ENCODE measurements around the gene UBXN10. TPM values are rescaled to one million over a fixed set of nuclear protein-coding genes. Genes with fewer than 3 reads are reported as not detected.

The UBXN10 gene
- 0.17 TPM for total RNA-seq (2013)
- polyA plus RNA-seq = under 1 TPM; 0.16 to 0.82 (median 0.30) TPM
- polyA minus RNA-seq = 0.14 and 0.32 TPM in 2 replicates
- 0.06 to 2.5 (median 0.99) reads per million in 11 experiments for total RNA-seq

- no peaks in the 10 kb centered on the region for H3K36me3 ChIP-seq (replicated peaks in 1 of 2; ENCODE audit: control insufficient read depth in 1 of 2, insufficient read depth in 2 of 2, low read length in 2 of 2)
- H3K9me3 ChIP-seq (replicated peaks in 1 of 2; ENCODE audit: control insufficient read depth in 1 of 2, insufficient read depth in 1 of 2, low read length in 2 of 2) = no peaks in the 10 kb centered on the region
- H3K9ac ChIP-seq (ENCODE audit: insufficient read depth, low read length, poor library complexity, severe bottlenecking) = peak within 1 kb of the TSS; percentile 25
- peaks cover 56 to 70% (median 59%) of the 10 kb centered on the region in 3 donors for H3K27me3 Mint-ChIP-seq (ENCODE audit: low read depth in 3 of 3)
- no peaks in the 10 kb centered on the region for H4K20me1 ChIP-seq (ENCODE audit: insufficient read depth, low read length)
- TF ChIP-seq CTCF (IDR thresholded peaks at IDR 0.05) = no peak
- no peak for DNase-seq
- H3K79me2 ChIP-seq (ENCODE audit: insufficient read depth, low read length) = no peaks in the 10 kb centered on the region
- H3K36me3 Mint-ChIP-seq = peaks cover 0 to 5% of the 10 kb centered on the region in 2 donors
- peak within 1 kb of the TSS; percentile 0 to 79 (median 51) for H3K27ac Mint-ChIP-seq
- peak within 1 kb of the TSS in 1 of 2 donors; percentile 22 for H3K27ac ChIP-seq (ENCODE audit: low read depth in 1 of 2, low read length in 2 of 2)
- peaks cover 0 to 10% (median 4%) of the 10 kb centered on the region in 7 donors for H3K9me3 Mint-ChIP-seq
- peak within 1 kb of the TSS; percentile 52 to 80 for H3K4me3 Mint-ChIP-seq
- H2AFZ ChIP-seq (ENCODE audit: insufficient read depth, low read depth, low read length, poor library complexity, severe bottlenecking) = no peak within 1 kb of the TSS
- H3K4me1 Mint-ChIP-seq = peaks cover 31% of the 10 kb centered on the region
- WGBS (ENCODE audit: insufficient coverage) = under 1% methylated on average over 36 of the region's 52 CpGs
- H3K27me3 ChIP-seq (ENCODE audit: control insufficient read depth in 2 of 2, insufficient read depth in 2 of 2, low read length in 2 of 2) = peaks cover 38 to 49% of the 10 kb centered on the region in 2 donors
- peaks cover 20 to 23% of the 10 kb centered on the region in 2 donors for H3K4me1 ChIP-seq (ENCODE audit: control insufficient read depth in 1 of 2, insufficient read depth in 2 of 2, low read length in 2 of 2)
- peak within 1 kb of the TSS in 1 of 3 experiments; percentile 21 for H3K4me3 ChIP-seq (replicated peaks in 1 of 3; ENCODE audit: low read depth in 2 of 3, low read length in 3 of 3)
- peak within 1 kb of the TSS; percentile 42 for H3K4me2 ChIP-seq (replicated peaks; ENCODE audit: extremely low read depth, low read length, poor library complexity, severe bottlenecking)
- intact Hi-C loops (cut with micrococcal nuclease) = no loop called here
These were observed at the start of gene UBXN10, which contains the start of gene PLA2G2C for GRCh38 chr1:20185834-20186782. UBXN10 (plus strand) TSS chr1:20186096; CDS start chr1:20190562, 4,466 bp downstream. PLA2G2C (minus strand) TSS chr1:20186518; CDS start chr1:20177363, 9,155 bp downstream.

- intact Hi-C loops (cut with micrococcal nuclease) = no loop called here
- Mint-ChIP-seq H3K4me1 (no peaks in the 10 kb centered on the region), H3K4me3 (no peak overlapping the region), H3K9me3 (peaks cover 0 to 6% (median 4%) of the 10 kb centered on the region in 7 donors), H3K36me3 (no peaks in the 10 kb centered on the region), H3K27me3 (ENCODE audit: low read depth in 3 of 3) (peaks cover 7 to 28% (median 20%) of the 10 kb centered on the region in 3 donors), H3K27ac (no peak overlapping the region)
- TF ChIP-seq CTCF (IDR thresholded peaks at IDR 0.05) = no peak
- Histone ChIP-seq H3K27ac (ENCODE audit: low read depth in 1 of 2, low read length in 2 of 2) (no peak overlapping the region), H3K4me3 (replicated peaks in 1 of 3; ENCODE audit: low read depth in 2 of 3, low read length in 3 of 3) (no peak overlapping the region), H3K27me3 (ENCODE audit: control insufficient read depth in 2 of 2, insufficient read depth in 2 of 2, low read length in 2 of 2) (peaks cover 0 to 2% of the 10 kb centered on the region in 2 donors), H4K20me1 (ENCODE audit: insufficient read depth, low read length) (no peaks in the 10 kb centered on the region), H3K9ac (ENCODE audit: insufficient read depth, low read length, poor library complexity, severe bottlenecking) (no peak overlapping the region), H2AFZ (ENCODE audit: insufficient read depth, low read depth, low read length, poor library complexity, severe bottlenecking) (no peak overlapping the region), H3K4me2 (replicated peaks; ENCODE audit: extremely low read depth, low read length, poor library complexity, severe bottlenecking) (no peak overlapping the region), H3K36me3 (replicated peaks in 1 of 2; ENCODE audit: control insufficient read depth in 1 of 2, insufficient read depth in 2 of 2, low read length in 2 of 2) (no peaks in the 10 kb centered on the region), H3K4me1 (ENCODE audit: control insufficient read depth in 1 of 2, insufficient read depth in 2 of 2, low read length in 2 of 2) (no peaks in the 10 kb centered on the region), H3K9me3 (replicated peaks in 1 of 2; ENCODE audit: control insufficient read depth in 1 of 2, insufficient read depth in 1 of 2, low read length in 2 of 2) (no peaks in the 10 kb centered on the region), H3K79me2 (ENCODE audit: insufficient read depth, low read length) (no peaks in the 10 kb centered on the region)
- no peak for DNase-seq
- WGBS (ENCODE audit: insufficient coverage) = 100% methylated on average over 3 of the region's 3 CpGs
These were observed 49.6 kb upstream of the UBXN10 start for GRCh38 chr1:20136249-20136648.

Data from CD14-positive monocyte (primary cell).